T1000 (cell line): ENCODE data around the gene CCNG2.

Experiments used
- DNase-seq: peaks from one replicate; lab custom pipeline; 2025; ENCODE audit warnings: mixed read lengths; lab: John Stamatoyannopoulos, UW

CCNG2 gene

DNA sequence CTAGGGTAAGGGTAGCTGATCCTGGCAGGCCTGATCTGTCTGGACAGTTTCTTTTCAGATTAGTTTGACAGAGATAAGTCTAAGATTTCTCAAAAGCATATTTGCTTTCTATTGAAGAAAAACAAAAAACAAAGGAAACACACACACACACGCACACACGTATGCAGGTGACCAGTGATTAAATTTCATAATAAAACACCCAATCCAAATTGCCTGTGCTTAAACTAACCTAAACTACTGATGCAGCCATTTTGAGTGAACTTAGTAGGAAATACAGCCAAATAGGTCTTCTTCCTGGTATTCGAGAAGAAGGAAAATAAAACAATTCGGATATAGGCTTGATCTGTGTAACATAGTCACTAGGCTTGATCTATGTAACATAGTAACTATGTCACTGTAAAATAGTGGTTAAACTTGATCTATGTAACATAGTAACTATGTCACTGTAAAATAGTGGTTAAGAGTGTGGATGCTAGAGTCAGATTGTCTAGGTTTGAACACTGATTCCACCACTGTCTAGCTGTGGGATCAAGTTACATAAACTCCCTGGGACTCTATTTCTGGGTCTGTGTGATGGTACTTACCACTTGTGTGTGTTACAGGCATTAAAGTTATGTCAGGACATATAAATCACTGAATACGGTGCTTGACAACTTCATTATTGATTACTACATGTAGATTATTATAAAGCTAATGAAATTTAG is 9.8 kb upstream of the CCNG2 start:
- no peak for DNase-seq

DNA sequence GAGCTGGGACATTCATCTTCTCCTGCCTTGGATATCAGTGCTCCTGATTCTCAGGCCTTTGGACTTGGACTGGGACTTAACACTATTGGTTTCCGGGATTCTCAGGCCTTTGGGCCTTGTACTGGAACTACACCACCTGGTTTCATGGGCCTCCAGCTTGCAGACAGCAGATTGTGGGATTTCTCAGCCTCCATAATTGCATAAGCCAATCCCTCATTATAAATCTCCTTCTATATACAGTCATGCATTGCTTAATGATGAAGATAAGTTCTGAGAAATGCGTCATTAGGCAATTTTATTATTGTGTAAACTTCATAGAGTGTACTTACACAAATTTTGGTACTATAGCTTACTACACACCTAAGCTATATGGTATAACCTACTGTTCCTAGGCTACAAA is 8.9 kb upstream of the CCNG2 start:
- DNase-seq, result no peak

DNA sequence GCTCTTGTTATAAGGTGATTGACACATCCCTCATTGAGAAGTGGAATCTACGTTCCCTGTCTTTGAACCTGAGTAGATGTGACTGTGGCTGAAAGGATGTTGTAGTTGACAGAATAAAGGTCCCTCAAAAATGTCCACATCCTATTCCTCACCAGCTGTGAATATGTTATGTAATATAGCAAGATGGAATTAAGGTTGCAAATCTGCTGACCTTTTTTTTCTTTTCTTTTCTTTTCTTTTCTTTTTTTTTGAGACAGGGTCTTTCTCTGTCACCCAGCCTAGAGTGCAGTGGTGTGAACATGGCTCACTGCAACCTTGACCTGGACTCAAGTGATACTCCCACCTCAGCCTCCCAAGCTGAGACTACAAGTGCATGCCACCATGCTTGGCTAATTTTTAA is 7.2 kb upstream of the CCNG2 start:
- no peak for DNase-seq

GRCh38 chr4:77151241-77151640 is 5.8 kb upstream of the CCNG2 start:
- no peak for DNase-seq

GRCh38 chr4:77152421-77152820 is 4.6 kb upstream of the CCNG2 start:
- no peak for DNase-seq

DNA sequence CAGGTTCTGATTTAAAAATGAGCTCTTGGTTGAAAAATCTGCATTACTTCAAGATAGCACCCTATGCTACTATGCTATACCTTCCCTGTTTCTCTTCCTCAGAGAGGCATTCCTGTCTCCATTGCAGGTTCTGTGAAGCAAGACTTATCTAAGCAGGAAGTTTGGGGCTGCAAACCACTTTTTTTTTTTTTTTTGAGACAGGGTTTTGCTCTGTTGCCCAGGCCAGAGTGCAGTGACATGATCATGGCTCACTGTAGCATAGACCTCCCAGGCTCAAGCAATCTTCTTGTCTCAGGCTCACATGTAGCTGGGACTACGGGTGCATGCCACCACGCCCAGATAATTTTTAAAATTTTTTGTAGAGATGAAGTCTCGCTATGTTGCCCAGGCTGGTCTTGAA is 4.0 kb upstream of the CCNG2 start:
- no peak for DNase-seq

DNA sequence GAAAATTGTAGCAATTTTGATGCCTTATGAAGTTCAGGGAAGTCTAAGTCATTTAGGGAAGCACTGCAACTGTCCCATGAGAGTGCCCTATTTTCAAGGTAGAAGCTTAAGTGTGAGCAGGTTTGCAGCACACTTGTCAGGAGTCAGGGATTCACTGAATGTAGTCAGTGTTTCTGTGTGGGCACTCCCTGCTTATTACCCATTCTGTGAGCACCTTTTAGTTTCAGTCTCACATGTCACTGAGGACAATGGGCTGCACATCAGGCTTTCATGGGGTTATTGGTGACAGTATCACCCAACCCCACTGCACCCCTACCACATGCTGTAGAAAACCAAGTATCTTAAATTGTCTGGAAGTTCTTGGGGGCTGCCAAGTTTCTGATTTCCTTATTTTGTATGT is 2.9 kb upstream of the CCNG2 start:
- no peak for DNase-seq

GRCh38 chr4:77154761-77155499 is 2.1 kb upstream of the CCNG2 start:
- DNase-seq, result no peak

DNA sequence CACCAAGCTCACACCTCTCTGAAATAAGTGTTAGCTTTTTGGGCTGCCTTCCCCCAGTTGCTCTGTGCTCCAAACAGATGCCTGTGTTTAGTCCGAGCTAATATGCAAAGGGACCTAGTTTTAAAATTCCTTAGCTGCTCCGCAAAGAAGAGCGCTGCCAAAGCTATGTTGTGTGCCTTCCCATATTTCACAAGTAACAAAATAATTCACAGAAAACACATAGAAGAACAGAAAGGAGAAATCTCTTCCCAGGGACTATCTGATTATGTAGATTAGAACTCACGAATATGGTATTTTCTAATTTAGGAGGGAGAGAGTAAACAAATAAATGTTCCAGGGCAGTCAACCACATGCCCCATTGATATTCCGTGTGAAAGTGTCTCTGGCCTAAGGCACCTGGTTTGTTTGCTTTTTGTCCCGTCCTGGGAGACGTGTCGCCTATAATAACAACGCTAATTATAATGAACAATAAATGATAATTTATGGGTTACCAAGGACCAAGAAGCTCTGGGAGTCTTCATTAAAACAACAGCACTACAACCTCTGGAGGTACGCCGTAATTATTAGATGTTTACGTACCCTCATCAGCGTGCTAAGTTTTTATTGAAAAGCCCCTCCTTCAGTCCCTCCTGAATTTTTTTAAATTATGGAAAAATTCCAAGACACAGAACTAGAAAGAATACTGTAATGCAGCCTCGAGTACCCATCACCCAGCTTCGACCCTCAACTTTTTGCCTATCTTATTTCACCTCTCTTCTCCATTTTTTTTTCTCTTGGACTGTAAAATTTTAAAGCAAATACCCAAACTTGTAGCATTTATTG is 1.2 kb upstream of the CCNG2 start:
- no peak for DNase-seq

DNA sequence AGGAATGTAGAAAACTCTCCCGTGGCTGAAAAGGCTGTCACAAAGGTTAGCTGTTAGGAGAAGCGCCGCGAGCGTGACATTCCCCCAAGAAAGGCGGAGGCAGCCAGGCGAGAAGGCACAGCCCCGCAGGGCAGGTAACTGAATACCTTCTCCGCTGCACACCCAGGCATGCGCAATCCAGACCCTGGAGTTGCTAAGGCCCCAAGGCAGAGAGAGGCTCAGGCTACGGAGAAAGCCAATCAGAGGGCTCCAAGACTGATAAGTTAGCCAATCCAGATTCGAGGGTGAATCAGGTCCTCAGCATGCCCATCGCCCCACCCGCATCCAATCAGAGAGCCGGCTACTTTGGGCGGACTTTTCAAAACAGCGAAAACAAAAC is 485 bp upstream of the CCNG2 start:
- peak; percentile 91 for DNase-seq

GRCh38 chr4:77157859-77158486 is 966 bp downstream of the CCNG2 start:
- DNase-seq, result peak; percentile 74

- DNase-seq, result no peak
Observed at GRCh38 chr4:77158487-77158861, 1.5 kb downstream of the CCNG2 start.

- no peak for DNase-seq
Observed at GRCh38 chr4:77159806-77160205, 2.8 kb downstream of the CCNG2 start.

- DNase-seq, result no peak
Observed at GRCh38 chr4:77163641-77164040, 6.6 kb downstream of the CCNG2 start.

DNA sequence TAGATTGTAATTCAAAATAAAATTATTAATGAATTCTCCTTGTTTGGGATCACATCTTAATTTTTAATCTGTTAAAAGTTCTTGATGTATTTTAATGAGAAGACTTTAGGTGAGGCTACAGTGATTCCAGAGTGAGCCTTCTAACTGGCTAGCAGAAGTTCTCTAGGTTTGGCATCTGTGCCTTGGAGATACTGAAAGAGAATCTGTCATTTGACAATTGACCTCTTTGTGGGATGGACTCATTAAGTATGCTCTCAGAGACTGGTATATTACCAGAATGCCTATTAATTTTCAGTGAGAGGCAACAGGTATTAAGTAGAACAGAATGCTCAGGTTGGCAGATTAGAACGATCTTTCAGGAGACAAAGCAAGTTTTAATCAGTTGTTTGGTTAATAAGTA is 10.2 kb downstream of the CCNG2 start:
- no peak for DNase-seq

- DNase-seq, result no peak
Observed at GRCh38 chr4:77167866-77168265, 10.9 kb downstream of the CCNG2 start.

- DNase-seq, result no peak
Observed at GRCh38 chr4:77169481-77169880, 12.5 kb downstream of the CCNG2 start.

DNA sequence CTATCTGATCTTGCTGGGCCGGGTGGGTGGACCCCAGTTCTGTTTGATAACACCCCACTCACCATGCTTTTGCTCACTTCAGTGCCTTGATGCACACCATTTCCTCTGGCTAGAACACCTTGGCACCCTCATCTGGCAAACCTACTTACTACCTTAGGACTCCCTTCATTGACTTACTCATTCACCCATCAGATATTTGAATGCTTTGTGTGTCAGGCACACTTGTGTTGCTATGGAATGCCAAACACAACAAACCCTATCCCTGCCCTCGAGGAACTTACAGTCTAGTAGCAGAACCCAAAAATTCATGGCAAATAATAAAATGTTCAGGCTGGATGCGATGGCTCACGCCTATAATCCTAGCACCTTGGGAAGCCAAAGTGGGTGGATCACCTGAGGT is 13.9 kb downstream of the CCNG2 start:
- no peak for DNase-seq

GRCh38 chr4:77172336-77172735 is 15.3 kb downstream of the CCNG2 start:
- DNase-seq, result no peak

DNA sequence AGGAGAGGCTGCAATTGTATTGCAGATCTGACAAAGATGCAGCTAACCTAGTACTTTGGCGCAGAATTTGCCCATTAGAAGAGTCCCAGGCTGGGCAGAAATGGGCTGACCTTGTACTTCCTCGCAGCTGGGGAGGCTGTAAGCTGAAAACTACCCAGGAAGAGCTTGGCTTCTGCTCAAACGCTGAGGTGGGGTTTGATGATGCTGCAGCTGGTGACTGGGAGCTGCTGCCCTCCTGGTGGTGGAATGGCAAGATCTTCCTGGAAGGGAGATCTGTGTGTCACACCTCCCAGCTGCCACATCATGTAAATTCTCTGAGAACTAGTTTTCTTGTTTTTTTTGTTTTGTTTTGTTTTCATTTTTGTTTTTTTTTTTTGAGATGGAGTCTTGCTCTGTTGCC is 17.4 kb downstream of the CCNG2 start:
- DNase-seq, result no peak

- no peak for DNase-seq
Observed at GRCh38 chr4:77175201-77175611, 18.2 kb downstream of the CCNG2 start.

- DNase-seq, result no peak
Observed at GRCh38 chr4:77176640-77177039, 19.6 kb downstream of the CCNG2 start.

DNA sequence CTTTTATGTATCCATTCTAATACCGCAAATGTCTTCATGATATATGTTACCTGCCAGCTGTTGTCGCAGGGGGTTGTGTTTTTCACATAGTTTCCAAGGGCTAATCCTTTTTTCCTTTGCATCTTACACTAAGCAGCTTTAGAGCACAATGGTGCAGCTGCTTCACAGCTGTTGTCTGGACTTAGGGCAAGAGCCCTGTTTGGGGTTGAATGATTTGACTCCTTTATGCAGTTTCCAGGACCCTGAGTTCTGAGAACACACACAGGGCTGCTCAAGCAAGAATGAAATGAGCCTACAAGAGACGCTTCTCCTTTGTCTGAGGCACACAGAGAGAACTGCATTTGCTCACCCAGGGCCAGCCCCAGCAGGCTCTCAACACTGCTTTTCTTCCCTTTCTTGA is 20.2 kb downstream of the CCNG2 start:
- DNase-seq, result no peak
